ENCODE data around the gene TANC1. TPM values are rescaled to one million over a fixed set of nuclear protein-coding genes. Genes with fewer than 3 reads are reported as not detected.

Gene TANC1
- total RNA-seq, 1 experiment from 2014 or later = 21.1 TPM

- TF ChIP-seq, protein P1, sequence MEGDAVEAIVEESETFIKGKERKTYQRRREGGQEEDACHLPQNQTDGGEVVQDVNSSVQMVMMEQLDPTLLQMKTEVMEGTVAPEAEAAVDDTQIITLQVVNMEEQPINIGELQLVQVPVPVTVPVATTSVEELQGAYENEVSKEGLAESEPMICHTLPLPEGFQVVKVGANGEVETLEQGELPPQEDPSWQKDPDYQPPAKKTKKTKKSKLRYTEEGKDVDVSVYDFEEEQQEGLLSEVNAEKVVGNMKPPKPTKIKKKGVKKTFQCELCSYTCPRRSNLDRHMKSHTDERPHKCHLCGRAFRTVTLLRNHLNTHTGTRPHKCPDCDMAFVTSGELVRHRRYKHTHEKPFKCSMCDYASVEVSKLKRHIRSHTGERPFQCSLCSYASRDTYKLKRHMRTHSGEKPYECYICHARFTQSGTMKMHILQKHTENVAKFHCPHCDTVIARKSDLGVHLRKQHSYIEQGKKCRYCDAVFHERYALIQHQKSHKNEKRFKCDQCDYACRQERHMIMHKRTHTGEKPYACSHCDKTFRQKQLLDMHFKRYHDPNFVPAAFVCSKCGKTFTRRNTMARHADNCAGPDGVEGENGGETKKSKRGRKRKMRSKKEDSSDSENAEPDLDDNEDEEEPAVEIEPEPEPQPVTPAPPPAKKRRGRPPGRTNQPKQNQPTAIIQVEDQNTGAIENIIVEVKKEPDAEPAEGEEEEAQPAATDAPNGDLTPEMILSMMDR (IDR thresholded peaks at IDR 0.05; ENCODE audit: insufficient read depth in 1 of 2, low read depth in 1 of 2, low read length in 1 of 2, severe bottlenecking in 1 of 2, unreplicated experiment in 1 of 2) = no peak
- ChIA-PET CTCF (no interaction called here), POLR2A (no interaction called here)
- H3K27me3 ChIP-seq (replicated peaks; ENCODE audit: control insufficient read depth, insufficient read depth, low read length) = no peaks in the 10 kb centered on the region
- Mint-ChIP-seq H3K4me1 (ENCODE audit: low read depth, unreplicated experiment) (peaks cover 33% of the 10 kb centered on the region), H3K36me3 (ENCODE audit: insufficient read depth, unreplicated experiment) (peaks cover 23% of the 10 kb centered on the region), H3K27ac (ENCODE audit: unreplicated experiment) (no peak overlapping the region), H3K9me3 (ENCODE audit: unreplicated experiment) (no peaks in the 10 kb centered on the region), H3K4me3 (ENCODE audit: unreplicated experiment) (no peak overlapping the region), H3K27me3 (ENCODE audit: insufficient read depth, unreplicated experiment) (no peaks in the 10 kb centered on the region)
- intact Hi-C loops (cut with micrococcal nuclease; ENCODE audit: unreplicated experiment) = no loop called here
- no peak overlapping the region for H3K4me3 ChIP-seq (ENCODE audit: low read depth, low read length)
- BruUV-seq (replicated peaks) = no TSS peak
- H3K36me3 ChIP-seq (ENCODE audit: control insufficient read depth, insufficient read depth, low read length) = no peaks in the 10 kb centered on the region
- peaks cover 41% of the 10 kb centered on the region for H3K4me1 ChIP-seq
- DNase-seq = no peak
- no peaks in the 10 kb centered on the region for H3K9me3 ChIP-seq
Measured at GRCh38 chr2:159067971-159068370, 99.5 kb downstream of the TANC1 start.

- no TSS peak for BruUV-seq (replicated peaks)
- Histone ChIP-seq H3K27me3 (replicated peaks; ENCODE audit: control insufficient read depth, insufficient read depth, low read length) (no peaks in the 10 kb centered on the region), H3K36me3 (ENCODE audit: control insufficient read depth, insufficient read depth, low read length) (no peaks in the 10 kb centered on the region), H3K9me3 (no peaks in the 10 kb centered on the region), H3K4me1 (peaks cover 30% of the 10 kb centered on the region), H3K4me3 (ENCODE audit: low read depth, low read length) (no peak overlapping the region)
- H3K9me3 Mint-ChIP-seq (ENCODE audit: unreplicated experiment) = no peaks in the 10 kb centered on the region
- CTCF ChIA-PET = interaction anchor here (0.6 kb wide), 1 partner anchor 50 kb away, joined by 3 read pairs; no protein-coding TSS in a partner anchor
- POLR2A ChIA-PET = no interaction called here
- no peak overlapping the region for H3K4me3 Mint-ChIP-seq (ENCODE audit: unreplicated experiment)
- peaks cover 23% of the 10 kb centered on the region for H3K36me3 Mint-ChIP-seq (ENCODE audit: insufficient read depth, unreplicated experiment)
- TF ChIP-seq, protein P1 (IDR thresholded peaks at IDR 0.05; ENCODE audit: insufficient read depth in 1 of 2, low read depth in 1 of 2, low read length in 1 of 2, severe bottlenecking in 1 of 2, unreplicated experiment in 1 of 2) = no peak
- intact Hi-C loops (cut with micrococcal nuclease; ENCODE audit: unreplicated experiment) = no loop called here
- no peaks in the 10 kb centered on the region for H3K27me3 Mint-ChIP-seq (ENCODE audit: insufficient read depth, unreplicated experiment)
- no peak overlapping the region for H3K27ac Mint-ChIP-seq (ENCODE audit: unreplicated experiment)
- DNase-seq = no peak
- peaks cover 21% of the 10 kb centered on the region for H3K4me1 Mint-ChIP-seq (ENCODE audit: low read depth, unreplicated experiment)
Measured at GRCh38 chr2:159069229-159069628, 100.8 kb downstream of the TANC1 start.

GRCh38 chr2:159070235-159070634 is 101.8 kb downstream of the TANC1 start:
- TF ChIP-seq, protein P1 (IDR thresholded peaks at IDR 0.05; ENCODE audit: insufficient read depth in 1 of 2, low read depth in 1 of 2, low read length in 1 of 2, severe bottlenecking in 1 of 2, unreplicated experiment in 1 of 2) = no peak
- Histone ChIP-seq H3K4me1 (peaks cover 20% of the 10 kb centered on the region), H3K4me3 (ENCODE audit: low read depth, low read length) (no peak overlapping the region), H3K27me3 (replicated peaks; ENCODE audit: control insufficient read depth, insufficient read depth, low read length) (no peaks in the 10 kb centered on the region), H3K9me3 (no peaks in the 10 kb centered on the region), H3K36me3 (ENCODE audit: control insufficient read depth, insufficient read depth, low read length) (no peaks in the 10 kb centered on the region)
- ChIA-PET CTCF (interaction anchor here (0.6 kb wide), 1 partner anchor 878 kb away, joined by 3 read pairs; no protein-coding TSS in a partner anchor), POLR2A (interaction anchor here (0.7 kb wide), 1 partner anchor 114 kb away, joined by 4 read pairs; no protein-coding TSS in a partner anchor)
- Mint-ChIP-seq H3K4me1 (ENCODE audit: low read depth, unreplicated experiment) (peaks cover 10% of the 10 kb centered on the region), H3K27me3 (ENCODE audit: insufficient read depth, unreplicated experiment) (no peaks in the 10 kb centered on the region), H3K9me3 (ENCODE audit: unreplicated experiment) (no peaks in the 10 kb centered on the region), H3K27ac (ENCODE audit: unreplicated experiment) (peak overlapping the region; percentile 47), H3K36me3 (ENCODE audit: insufficient read depth, unreplicated experiment) (peaks cover 23% of the 10 kb centered on the region), H3K4me3 (ENCODE audit: unreplicated experiment) (no peak overlapping the region)
- BruUV-seq (replicated peaks) = no TSS peak
- intact Hi-C loops (cut with micrococcal nuclease; ENCODE audit: unreplicated experiment) = no loop called here
- DNase-seq = no peak

Data from Caco-2 (cell line).